Naive thymus-derived CD8-positive, alpha-beta T cell (primary cell): ENCODE data around the gene OS9. TPM values are rescaled to one million over a fixed set of nuclear protein-coding genes. Genes with fewer than 3 reads are reported as not detected.
A peak's percentile ranks its signal among the peaks of the same experiment; 100 is the strongest.

Experiments
- ATAC-seq, 2 donors: fragments of 150-1000 bp; cut with Tn5 transposase in 1 of 2; sonication (Bioruptor Pico), chemical (Tn5 transposase) in 1 of 2; 1 replicate in 1 of 2; 2 replicates in 1 of 2; pipeline ENCODE4 v1.10.0; 2021; ENCODE audit warnings: mild to moderate bottlenecking in 2 of 2, moderate library complexity in 2 of 2
- POLR2A ChIA-PET: fragments of 350-600 bp; sonication (Branson Sonifier 250); formaldehyde crosslinking; loops from one replicate; lab custom pipeline; 2021; ENCODE audit warnings: antibody characterized with exemption; lab: Charles Lee
- DNase-seq, 10 donors: peaks; one replicate each; pipeline versions ENCODE4 v3.0.0 to v3.0.0-alpha.2; 2020 to 2022
- H3K27ac Mint-ChIP-seq, 10 donors: one replicate each; pipeline ENCODE4 v1.8.0; 2020 to 2022; ENCODE audit warnings: mild to moderate bottlenecking in 10 of 10, mixed read lengths in 10 of 10, moderate library complexity in 4 of 10, inconsistent platforms in 1 of 10
- H3K27me3 Mint-ChIP-seq, 5 donors: one replicate each; pipeline ENCODE4 v1.8.0; 2021 to 2022; ENCODE audit warnings: mixed read lengths in 5 of 5
- H3K36me3 Mint-ChIP-seq, 3 donors: one replicate each; pipeline ENCODE4 v1.8.0; 2020 to 2022; ENCODE audit warnings: mixed read lengths in 3 of 3, mild to moderate bottlenecking in 2 of 3, inconsistent platforms in 1 of 3
- H3K4me1 Mint-ChIP-seq, 4 donors: one replicate each; pipeline ENCODE4 v1.8.0; 2021 to 2022; ENCODE audit warnings: mixed read lengths in 4 of 4
- H3K4me3 Mint-ChIP-seq, 10 donors: one replicate each; pipeline ENCODE4 v1.8.0; 2020 to 2022; ENCODE audit warnings: mild to moderate bottlenecking in 10 of 10, mixed read lengths in 10 of 10, moderate library complexity in 6 of 10, inconsistent platforms in 1 of 10
- H3K9me3 Mint-ChIP-seq, 9 donors: one replicate each; pipeline ENCODE4 v1.8.0; 2020 to 2022; ENCODE audit warnings: mixed read lengths in 9 of 9, mild to moderate bottlenecking in 3 of 9, inconsistent platforms in 1 of 9, moderate library complexity in 1 of 9
- polyA plus RNA-seq, 3 donors: library from polyadenylated mRNA; unstranded; fragments of 300-500 nt; fragmentation: Illumina TruSeq; gene quantifications; one replicate each; pipeline ENCODE4 v1.2.3, GENCODE V29; 2021
- total RNA-seq, 8 experiments: library from RNA in 2 of 8; stranded (reverse) in 2 of 8; gene quantifications; one replicate each; pipeline ENCODE4 v1.2.3 and lab custom pipeline; 2021 to 2026

OS9 gene
- total and polyA plus RNA-seq, 5 experiments from 2014 or later = 53.6 to 166 (median 56.3) TPM

DNA sequence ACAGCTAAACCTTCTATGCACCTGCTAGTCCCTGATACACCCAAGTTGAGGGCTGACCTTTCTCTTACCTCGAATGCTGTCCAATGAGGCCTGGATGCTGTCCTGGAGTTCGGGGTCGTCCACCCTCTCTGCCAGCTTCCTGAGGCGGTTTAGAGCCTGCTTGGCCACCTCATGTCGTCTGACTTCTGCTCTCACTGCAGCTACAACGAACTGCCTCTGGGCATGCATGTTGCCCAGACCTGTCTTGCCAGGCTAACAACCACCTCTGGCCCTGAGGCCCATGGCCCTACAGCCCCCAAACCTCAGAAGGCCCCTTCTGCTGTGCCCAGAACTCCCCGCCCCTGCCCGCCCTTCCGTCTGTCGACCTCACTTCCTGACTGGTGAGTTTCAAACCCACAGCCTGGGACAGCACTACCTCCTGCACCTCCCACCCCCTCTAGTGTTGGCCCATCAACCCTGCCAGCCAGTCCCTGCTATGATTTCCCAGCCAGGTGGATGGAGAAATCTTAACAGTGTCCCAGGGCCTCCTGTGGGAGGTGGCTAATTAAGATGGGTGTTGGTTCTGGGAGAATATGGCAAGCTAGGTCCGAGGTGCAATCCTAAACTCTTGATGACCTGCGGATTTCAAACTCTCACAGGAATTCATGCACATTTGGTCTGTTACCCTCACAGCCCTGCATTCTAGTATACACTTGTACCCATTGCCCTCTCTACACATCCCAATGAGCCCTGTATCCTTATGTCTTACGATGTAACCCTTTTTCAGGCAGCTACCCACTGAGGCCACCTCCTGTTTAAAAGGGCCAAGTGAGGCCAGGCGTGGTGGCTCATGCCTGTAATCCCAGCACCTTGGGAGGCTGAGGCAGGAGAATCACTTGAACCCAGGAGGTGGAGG, 48.2 kb downstream of the OS9 start:
- Mint-ChIP-seq H3K27me3 (no peaks in the 10 kb centered on the region), H3K9me3 (no peaks in the 10 kb centered on the region), H3K27ac (peak overlapping the region; percentile 74 to 99 (median 96)), H3K4me3 (peak overlapping the region; percentile 82 to 96 (median 90)), H3K4me1 (peaks cover 30 to 69% (median 60%) of the 10 kb centered on the region in 4 donors), H3K36me3 (peaks cover 0 to 22% (median 3%) of the 10 kb centered on the region in 3 donors)
- POLR2A ChIA-PET = interaction anchor here (0.6 to 2.9 kb wide), 15 partner anchors 8 to 1054 kb away, joined by 3 to 13 read pairs (median 3); partner anchors contain the start of genes CDK4, MARCHF9, NACA and OS9
- ATAC-seq (peak; percentile 46 to 58), DNase-seq (peak; percentile 57 to 90 (median 72))

GRCh38 chr12:57743769-57744168, 49.8 kb downstream of the OS9 start:
- H3K4me3 Mint-ChIP-seq = peak overlapping the region; percentile 88 to 99 (median 93)
- no peaks in the 10 kb centered on the region for H3K9me3 Mint-ChIP-seq
- H3K27ac Mint-ChIP-seq = peak overlapping the region; percentile 92 to 99 (median 97)
- POLR2A ChIA-PET = interaction anchor here (1.0 to 3.2 kb wide), 7 partner anchors 8 to 1114 kb away, joined by 3 to 13 read pairs (median 5); partner anchors contain the start of genes OS9 and TSFM
- DNase-seq = no peak
- ATAC-seq = no peak
- peaks cover 0 to 37% (median 11%) of the 10 kb centered on the region in 3 donors for H3K36me3 Mint-ChIP-seq
- peaks cover 30 to 69% (median 59%) of the 10 kb centered on the region in 4 donors for H3K4me1 Mint-ChIP-seq
- H3K27me3 Mint-ChIP-seq = no peaks in the 10 kb centered on the region

DNA sequence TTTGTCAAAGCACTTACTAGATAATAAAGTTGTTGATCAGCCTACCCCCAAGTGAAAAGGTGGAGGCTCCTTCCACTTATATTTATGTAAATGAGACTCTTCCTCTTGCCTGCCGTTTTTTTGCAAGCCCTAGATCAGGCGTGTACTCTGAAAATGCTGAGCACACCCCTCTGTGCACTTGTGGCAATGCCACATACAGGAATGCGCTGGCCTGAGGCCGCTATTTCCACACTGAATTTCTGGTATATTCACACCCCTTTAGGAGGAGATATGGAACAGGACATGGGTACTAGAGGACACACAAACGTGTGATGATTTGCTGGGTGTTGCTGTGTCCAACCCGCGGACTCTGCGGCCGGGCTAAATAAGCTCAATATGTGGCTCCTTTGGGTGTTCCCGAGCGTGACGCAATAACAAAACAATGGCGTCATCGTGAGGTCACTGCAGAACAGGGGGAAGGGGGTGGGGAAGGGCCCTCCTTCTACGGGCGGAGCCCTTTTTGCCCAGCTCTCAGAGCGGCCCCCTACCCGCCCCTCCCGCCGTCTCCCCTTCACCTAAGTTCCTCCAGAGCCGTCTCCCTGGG, 50.4 kb downstream of the OS9 start:
- ATAC-seq = peak; percentile 12 to 43
- peaks cover 0 to 37% (median 10%) of the 10 kb centered on the region in 3 donors for H3K36me3 Mint-ChIP-seq
- H3K4me1 Mint-ChIP-seq = peaks cover 26 to 64% (median 56%) of the 10 kb centered on the region in 4 donors
- POLR2A ChIA-PET = interaction anchor here (1.0 to 3.2 kb wide), 14 partner anchors 9 to 1115 kb away, joined by 3 to 13 read pairs (median 4); partner anchors contain the start of genes ARHGAP9, DDIT3, EEF1AKMT3 and METTL1
- peak overlapping the region; percentile 88 to 99 (median 93) for H3K4me3 Mint-ChIP-seq
- peak in 9 of 10 donors; percentile 49 to 88 (median 78) for DNase-seq
- H3K27me3 Mint-ChIP-seq = no peaks in the 10 kb centered on the region
- H3K27ac Mint-ChIP-seq = peak overlapping the region; percentile 92 to 99 (median 97)
- no peaks in the 10 kb centered on the region for H3K9me3 Mint-ChIP-seq

GRCh38 chr12:57744777-57745484, 51.0 kb downstream of the OS9 start, which contains the start of gene TSPAN31:
Gene TSPAN31, plus strand, starts transcription at chr12:57745039. Its CDS starts 116 bp downstream, at chr12:57745155.
- no peaks in the 10 kb centered on the region for H3K9me3 Mint-ChIP-seq
- POLR2A ChIA-PET = interaction anchor here (0.5 to 3.2 kb wide), 15 partner anchors 9 to 265 kb away, joined by 3 to 13 read pairs (median 4); partner anchors contain the start of genes ARHGAP9, DDIT3, EEF1AKMT3 and METTL1
- ATAC-seq (peak; percentile 79 to 82), DNase-seq (peak; percentile 82 to 97 (median 93))
- H3K27ac Mint-ChIP-seq = peak within 1 kb of the TSS; percentile 92 to 99 (median 97)
- peak within 1 kb of the TSS; percentile 88 to 99 (median 93) for H3K4me3 Mint-ChIP-seq
- H3K36me3 Mint-ChIP-seq = peaks cover 0 to 31% (median 8%) of the 10 kb centered on the region in 3 donors
- H3K4me1 Mint-ChIP-seq = peaks cover 24 to 57% (median 50%) of the 10 kb centered on the region in 4 donors
- no peaks in the 10 kb centered on the region for H3K27me3 Mint-ChIP-seq

GRCh38 chr12:57745485-57745881, 51.6 kb downstream of the OS9 start:
- Mint-ChIP-seq H3K27ac (peak overlapping the region; percentile 92 to 99 (median 97)), H3K27me3 (no peaks in the 10 kb centered on the region), H3K4me1 (peaks cover 26 to 54% (median 49%) of the 10 kb centered on the region in 4 donors), H3K4me3 (peak overlapping the region; percentile 88 to 99 (median 93)), H3K9me3 (no peaks in the 10 kb centered on the region), H3K36me3 (peaks cover 0 to 34% (median 8%) of the 10 kb centered on the region in 3 donors)
- ATAC-seq = no peak
- no peak for DNase-seq
- POLR2A ChIA-PET = interaction anchor here (1.0 to 3.2 kb wide), 12 partner anchors 9 to 225 kb away, joined by 3 to 13 read pairs (median 4); partner anchors contain the start of genes DDIT3, EEF1AKMT3, METTL1 and TSFM

DNA sequence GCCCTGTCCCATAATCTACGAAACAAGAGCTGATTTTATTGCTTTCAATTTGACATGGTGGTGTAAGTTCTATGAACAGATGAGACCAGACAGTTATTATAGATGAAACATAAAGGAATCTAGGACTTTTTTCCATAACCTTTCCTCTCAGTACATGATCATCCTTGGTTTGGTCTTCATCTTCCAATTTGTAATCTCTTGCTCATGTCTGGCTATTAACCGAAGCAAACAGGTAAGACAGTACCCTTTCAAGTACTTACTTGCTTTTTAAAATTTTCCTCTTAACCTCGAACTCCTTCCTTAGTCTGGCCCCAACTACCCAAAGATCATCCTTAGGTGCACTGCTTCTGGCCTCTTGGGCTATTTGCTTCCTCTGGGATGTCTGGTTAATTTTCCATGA, 52.1 kb downstream of the OS9 start:
- Mint-ChIP-seq H3K4me1 (peaks cover 22 to 53% (median 47%) of the 10 kb centered on the region in 4 donors), H3K4me3 (peak overlapping the region; percentile 88 to 99 (median 93)), H3K27me3 (no peaks in the 10 kb centered on the region), H3K9me3 (no peaks in the 10 kb centered on the region), H3K27ac (peak overlapping the region; percentile 92 to 99 (median 97)), H3K36me3 (peaks cover 0 to 38% (median 8%) of the 10 kb centered on the region in 3 donors)
- DNase-seq = no peak
- POLR2A ChIA-PET = interaction anchor here (1.3 to 3.2 kb wide), 2 partner anchors 10 to 13 kb away, joined by 3 to 13 read pairs; no protein-coding TSS in a partner anchor
- ATAC-seq = no peak

- Mint-ChIP-seq H3K27ac (peak overlapping the region in 3 of 10 donors; percentile 22 to 51 (median 38)), H3K4me1 (peaks cover 40 to 63% (median 57%) of the 10 kb centered on the region in 4 donors)
- POLR2A ChIA-PET = no interaction called here
Observed at GRCh38 chr12:57749061-57749460, 55.1 kb downstream of the OS9 start.

GRCh38 chr12:57750561-57751431, 56.9 kb downstream of the OS9 start:
- Mint-ChIP-seq H3K4me3 (peak overlapping the region; percentile 89 to 96 (median 94)), H3K4me1 (peaks cover 39 to 55% (median 49%) of the 10 kb centered on the region in 4 donors), H3K27me3 (no peaks in the 10 kb centered on the region), H3K27ac (peak overlapping the region in 9 of 10 donors; percentile 84 to 100 (median 97)), H3K36me3 (peaks cover 0 to 40% (median 8%) of the 10 kb centered on the region in 3 donors), H3K9me3 (no peaks in the 10 kb centered on the region)
- ATAC-seq (no peak), DNase-seq (no peak)
- POLR2A ChIA-PET = interaction anchor here (1.9 kb wide), 1 partner anchor 9 kb away, joined by 12 read pairs; no protein-coding TSS in a partner anchor

More at GRCh38 chr12:57749061-57749460, 55.1 kb downstream of the OS9 start:
- H3K27me3 Mint-ChIP-seq = no peaks in the 10 kb centered on the region
- ATAC-seq = no peak
- peaks cover 0 to 40% (median 8%) of the 10 kb centered on the region in 3 donors for H3K36me3 Mint-ChIP-seq
- DNase-seq = no peak
- no peak overlapping the region for H3K4me3 Mint-ChIP-seq
- no peaks in the 10 kb centered on the region for H3K9me3 Mint-ChIP-seq

DNA sequence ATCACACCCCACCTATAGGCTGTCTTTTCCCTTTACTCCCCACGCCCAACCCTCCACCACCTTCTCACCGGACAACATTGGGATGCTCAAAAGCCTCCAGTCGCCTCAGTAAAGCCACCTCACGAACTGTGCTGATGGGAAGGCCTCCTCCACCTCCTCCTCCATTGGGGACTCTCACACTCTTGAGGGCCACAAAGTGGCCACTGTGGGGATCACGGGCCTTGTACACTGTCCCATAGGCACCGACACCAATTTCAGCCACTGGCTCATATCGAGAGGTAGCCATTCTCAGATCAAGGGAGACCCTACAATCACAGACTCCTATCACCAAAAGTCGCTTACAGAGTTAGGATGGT, 57.5 kb downstream of the OS9 start:
- POLR2A ChIA-PET = interaction anchor here (0.9 to 1.9 kb wide), 5 partner anchors 9 to 640 kb away, joined by 3 to 13 read pairs (median 4); partner anchors contain the start of gene TSFM
- H3K36me3 Mint-ChIP-seq = peaks cover 0 to 37% (median 8%) of the 10 kb centered on the region in 3 donors

GRCh38 chr12:57751788-57752667, 58.1 kb downstream of the OS9 start, which contains the start of gene CDK4:
Gene CDK4, minus strand, starts transcription at chr12:57752310. Its CDS starts 593 bp downstream, at chr12:57751717.
- peak within 1 kb of the TSS; percentile 91 to 100 (median 97) for H3K27ac Mint-ChIP-seq
- H3K9me3 Mint-ChIP-seq = no peaks in the 10 kb centered on the region
- peaks cover 0 to 34% (median 8%) of the 10 kb centered on the region in 3 donors for H3K36me3 Mint-ChIP-seq
- DNase-seq (peak; percentile 94 to 100 (median 99)), ATAC-seq (peak; percentile 60 to 78)
- peak within 1 kb of the TSS; percentile 89 to 96 (median 94) for H3K4me3 Mint-ChIP-seq
- no peaks in the 10 kb centered on the region for H3K27me3 Mint-ChIP-seq
- POLR2A ChIA-PET = interaction anchor here (0.6 to 1.2 kb wide), 9 partner anchors 10 to 640 kb away, joined by 3 to 13 read pairs (median 4); partner anchors contain the start of genes CTDSP2, OS9 and TSFM
- peaks cover 40 to 57% (median 52%) of the 10 kb centered on the region in 4 donors for H3K4me1 Mint-ChIP-seq

More for the DNA sequence above, 57.5 kb downstream of the OS9 start:
- H3K27me3 Mint-ChIP-seq = no peaks in the 10 kb centered on the region
- H3K27ac Mint-ChIP-seq = peak overlapping the region; percentile 91 to 100 (median 97)
- DNase-seq = no peak
- H3K4me3 Mint-ChIP-seq = peak overlapping the region; percentile 89 to 96 (median 94)
- ATAC-seq = no peak
- peaks cover 37 to 54% (median 48%) of the 10 kb centered on the region in 4 donors for H3K4me1 Mint-ChIP-seq
- H3K9me3 Mint-ChIP-seq = no peaks in the 10 kb centered on the region
